ENCODE measurements around the gene TBX5.
"Not testable (repeated sequence)": the region's sequence is repeated elsewhere in the genome, so short reads cannot be mapped to it uniquely, and the experiment has no call there.

The TBX5 gene

DNA sequence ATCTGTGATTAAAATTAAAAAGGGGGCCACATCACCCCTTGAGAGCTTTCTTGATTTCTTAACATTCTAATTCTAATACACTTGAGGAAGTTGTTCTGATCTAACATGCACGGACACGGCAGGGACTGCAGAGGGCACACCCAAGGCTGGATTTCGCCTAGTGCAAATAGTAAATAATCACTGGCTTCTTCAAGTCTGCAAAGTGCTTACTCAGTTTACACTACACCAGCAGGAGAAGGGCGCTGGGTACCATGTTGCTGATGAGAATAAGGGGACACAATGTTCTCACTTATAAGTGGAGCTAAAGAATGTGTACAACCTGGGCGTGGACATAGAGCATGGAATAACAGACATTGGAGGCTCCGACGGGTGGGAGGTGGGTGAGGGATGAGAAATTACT lies 34.2 kb downstream of the TBX5 start:
- DNase-seq (ENCODE audit: low read depth in 2 of 2) = no peak

DNA sequence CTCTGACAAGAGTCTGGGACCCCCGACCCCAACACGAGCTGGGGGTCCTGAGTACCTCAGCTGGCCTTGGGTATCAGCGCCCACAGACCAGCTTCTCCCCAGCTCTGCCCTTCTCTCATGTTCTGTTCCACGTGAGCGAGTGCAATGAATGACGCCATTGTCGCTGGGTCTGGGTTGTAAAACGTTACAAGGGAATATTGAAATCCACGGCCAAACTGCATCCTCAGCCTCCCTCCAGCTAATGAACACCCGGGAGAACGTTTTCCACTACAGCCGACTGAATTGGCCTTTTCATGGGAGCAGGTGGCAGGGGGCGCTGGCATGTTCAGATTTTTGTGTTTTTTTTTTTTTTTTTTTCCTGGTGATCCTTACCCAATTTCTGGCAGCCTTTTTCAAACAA lies 34.7 kb downstream of the TBX5 start:
- no peak for DNase-seq (ENCODE audit: low read depth in 2 of 2)

DNA sequence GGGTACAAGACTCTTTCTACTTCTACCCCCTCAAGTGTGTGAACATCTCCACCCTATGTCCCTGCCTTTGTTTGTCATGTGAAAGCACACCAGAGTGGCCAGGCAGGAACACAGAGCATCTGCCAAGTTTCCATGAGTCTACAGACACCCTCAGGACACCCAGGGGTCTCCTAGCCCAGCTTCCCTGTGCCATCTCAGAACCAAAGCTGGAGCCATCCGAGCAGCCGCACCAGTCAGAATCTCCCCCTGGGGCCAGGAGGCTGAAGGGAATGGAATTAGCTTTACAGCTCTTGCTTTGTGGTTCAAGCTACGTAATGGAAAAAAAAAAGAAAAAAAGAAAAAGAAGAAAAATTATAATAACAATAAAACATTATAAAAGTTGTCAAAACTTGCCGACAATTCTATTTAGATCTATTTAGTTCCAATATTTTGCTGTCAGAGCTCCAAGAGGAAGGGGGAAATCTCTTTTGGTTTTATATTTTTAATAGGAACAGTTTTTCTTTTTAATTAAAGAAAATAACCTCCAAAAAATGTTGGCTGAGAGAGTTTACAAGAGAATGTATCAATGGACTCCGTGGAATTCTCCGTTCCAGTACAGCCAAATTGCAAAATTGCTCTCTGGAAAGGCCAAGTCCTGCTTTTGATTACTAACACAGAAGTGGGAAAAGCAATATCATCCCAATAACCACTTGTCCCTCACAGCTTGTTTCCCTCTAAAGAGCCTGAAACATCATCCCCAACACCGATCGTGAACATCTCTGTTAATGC lies 37.1 kb downstream of the TBX5 start:
- no peak for DNase-seq (ENCODE audit: low read depth in 2 of 2)

DNA sequence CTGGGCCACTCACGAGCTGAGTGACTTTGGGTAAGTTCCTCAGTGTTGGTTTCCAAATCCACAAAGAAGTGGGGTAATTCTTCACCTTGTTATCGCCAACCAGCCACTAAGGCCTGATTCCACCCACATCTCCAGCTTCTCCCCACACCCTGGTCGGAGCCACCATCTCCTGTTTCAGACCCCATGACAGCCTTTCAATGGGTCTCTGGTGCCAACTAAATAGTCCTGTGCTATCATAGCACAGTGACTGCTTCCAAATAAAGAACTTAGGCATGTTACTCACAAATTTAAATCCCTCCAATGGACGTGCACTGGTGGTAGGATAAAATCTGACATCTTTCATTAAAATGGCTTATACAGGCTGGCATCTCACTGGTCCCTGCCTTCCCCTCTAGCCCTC lies 44.0 kb downstream of the TBX5 start:
- no peak for DNase-seq (ENCODE audit: low read depth in 2 of 2)

DNA sequence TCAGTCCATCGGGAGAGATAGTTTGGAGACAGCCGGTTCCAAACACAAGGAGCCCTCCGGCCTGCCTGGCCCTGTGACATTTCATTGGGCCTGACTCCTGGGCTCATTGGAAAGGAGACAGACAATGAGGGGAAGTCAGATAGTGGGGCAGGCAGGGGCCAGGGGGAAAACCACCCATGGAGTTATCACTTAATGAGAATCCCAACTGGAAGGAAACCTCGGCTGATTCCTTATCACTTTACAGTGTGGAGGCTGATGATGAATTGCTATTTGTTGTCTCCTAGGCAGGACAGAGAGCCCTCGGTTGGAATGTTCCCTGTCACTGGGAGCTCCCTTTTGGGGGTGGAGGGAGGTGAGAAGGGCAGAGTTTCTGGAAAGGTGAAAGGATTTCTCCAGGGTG lies 44.4 kb downstream of the TBX5 start:
- DNase-seq (ENCODE audit: low read depth in 2 of 2) = no peak

DNA sequence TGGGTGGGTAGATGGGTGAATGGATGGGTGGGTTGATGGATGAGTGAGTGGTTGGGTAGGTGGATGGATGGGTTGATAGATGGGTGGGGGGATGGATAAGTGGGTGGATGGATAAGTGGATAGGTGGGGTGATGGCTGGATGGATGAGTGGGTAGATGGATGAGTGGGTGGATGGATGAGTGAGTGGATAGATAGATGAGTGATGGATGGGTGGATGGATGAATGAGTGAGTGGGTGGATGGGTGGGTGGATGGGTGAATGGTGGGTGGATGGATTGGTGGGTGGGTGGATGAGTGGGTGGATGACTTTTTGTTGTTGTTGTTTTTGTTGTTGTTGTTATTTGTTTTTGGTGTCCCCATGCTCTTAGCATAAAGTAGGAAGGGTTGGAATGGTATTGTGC lies 45.5 kb downstream of the TBX5 start:
- DNase-seq (ENCODE audit: low read depth in 2 of 2) = no peak

DNA sequence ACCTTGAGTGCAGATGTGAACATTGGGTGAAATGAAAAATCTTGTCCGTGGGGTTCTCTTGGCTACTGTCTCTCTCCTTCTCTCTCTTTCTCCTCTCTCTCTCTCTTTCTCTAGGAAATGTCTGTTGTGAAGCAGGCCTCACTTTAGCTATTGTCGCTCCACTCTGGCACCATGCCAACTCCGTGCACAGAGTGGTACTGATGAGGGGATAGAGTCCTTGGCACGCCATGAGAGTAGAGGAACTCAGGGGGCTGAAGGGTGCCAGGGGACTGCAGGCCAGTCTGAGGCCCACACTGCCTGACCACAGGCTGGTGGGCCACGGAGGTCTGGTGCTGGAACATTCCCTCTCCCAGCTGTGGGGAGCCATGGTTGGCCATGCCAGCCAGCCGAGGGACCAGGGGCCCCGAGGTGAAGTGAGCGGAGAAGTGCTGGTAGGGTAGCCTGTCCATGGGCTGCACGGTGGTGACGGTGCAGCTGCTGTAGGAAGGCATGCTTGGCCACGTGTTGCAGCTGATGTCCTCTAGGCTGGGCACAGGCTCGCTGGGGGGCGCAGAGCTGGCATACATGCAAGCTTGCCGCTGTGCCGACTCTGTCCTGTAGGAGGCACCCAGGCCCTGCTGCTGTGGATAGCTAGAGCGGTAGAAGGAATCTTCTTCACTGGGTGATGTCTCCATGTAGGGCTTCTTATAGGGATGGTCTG lies 50.4 kb downstream of the TBX5 start:
- no peak for DNase-seq (ENCODE audit: low read depth in 2 of 2)

DNA sequence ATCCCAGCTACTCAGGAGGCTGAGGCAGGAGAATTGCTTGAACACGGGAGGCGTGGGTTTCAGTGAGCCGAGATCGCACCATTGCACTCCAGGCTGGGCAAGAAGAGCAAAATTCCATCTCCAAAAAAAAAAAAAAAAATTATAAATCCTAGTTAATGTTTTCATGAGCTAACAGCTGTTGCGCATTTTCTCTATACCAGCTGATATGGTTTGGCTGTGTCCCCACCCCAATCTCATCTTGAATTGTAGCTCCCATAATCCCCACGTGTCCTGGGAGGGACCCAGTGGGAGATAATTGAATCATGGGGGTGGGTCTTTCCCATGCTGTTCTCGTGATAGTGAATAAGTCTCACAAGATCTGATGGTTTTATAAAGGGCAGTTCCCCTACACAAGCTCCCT lies 56.7 kb downstream of the TBX5 start:
- not testable (repeated sequence) for DNase-seq (ENCODE audit: low read depth in 2 of 2)

DNA sequence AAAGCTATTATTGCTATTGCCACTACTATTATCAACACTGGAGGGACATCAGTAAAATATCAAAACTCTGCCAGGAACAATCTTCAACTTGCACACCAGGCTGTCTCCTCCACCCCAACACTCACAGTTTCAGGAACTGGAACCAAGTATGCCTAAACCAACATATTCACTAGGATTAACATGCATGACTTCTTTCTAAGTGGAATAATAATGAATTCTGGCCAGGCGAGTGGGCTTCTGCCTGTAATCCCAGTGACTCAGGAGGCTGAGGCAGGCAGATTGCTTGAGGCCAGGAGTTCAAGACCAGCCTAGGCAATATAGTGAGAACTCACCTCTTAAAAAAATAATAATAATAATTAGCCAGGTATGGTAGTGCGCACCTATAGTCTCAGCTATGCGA lies 58.1 kb downstream of the TBX5 start:
- DNase-seq (ENCODE audit: low read depth in 2 of 2) = no peak

DNA sequence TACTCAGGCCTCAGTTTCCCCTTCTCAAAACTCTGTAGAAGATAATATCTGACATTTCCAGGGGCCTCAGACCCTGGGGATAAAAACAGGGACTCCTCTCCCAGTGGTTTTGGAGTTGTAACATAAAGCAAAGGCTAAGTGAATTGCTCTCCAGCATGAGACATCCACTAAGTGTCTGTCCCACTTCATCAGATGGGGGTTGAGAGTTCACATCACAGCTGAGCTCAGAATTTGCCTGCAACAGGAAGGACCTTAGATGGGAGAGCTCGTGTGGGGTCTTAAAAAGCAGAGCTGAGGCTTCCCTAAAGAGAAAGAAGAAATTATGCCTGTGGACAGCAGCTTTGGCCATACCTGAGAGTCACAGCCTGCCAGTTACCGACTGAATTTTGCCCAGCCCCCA lies 61.1 kb downstream of the TBX5 start:
- DNase-seq (ENCODE audit: low read depth in 2 of 2) = no peak

DNA sequence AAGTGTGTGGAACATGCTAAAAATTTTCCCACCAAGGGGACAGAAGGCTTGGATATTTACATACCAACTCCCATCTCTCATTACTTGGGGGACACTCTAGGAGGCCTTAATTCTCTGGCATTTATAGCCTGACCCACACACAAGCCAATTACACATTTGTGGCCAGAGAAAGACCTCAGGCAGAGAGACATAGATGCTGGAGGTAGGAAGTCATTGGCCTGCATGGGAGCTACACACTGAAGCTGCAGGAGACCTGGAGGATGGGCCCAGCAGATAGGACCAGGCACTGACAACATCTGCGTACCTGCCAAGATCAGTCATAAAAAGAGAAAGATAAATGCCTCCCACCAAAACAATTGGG lies 61.7 kb downstream of the TBX5 start:
- no peak for DNase-seq (ENCODE audit: low read depth in 2 of 2)

DNA sequence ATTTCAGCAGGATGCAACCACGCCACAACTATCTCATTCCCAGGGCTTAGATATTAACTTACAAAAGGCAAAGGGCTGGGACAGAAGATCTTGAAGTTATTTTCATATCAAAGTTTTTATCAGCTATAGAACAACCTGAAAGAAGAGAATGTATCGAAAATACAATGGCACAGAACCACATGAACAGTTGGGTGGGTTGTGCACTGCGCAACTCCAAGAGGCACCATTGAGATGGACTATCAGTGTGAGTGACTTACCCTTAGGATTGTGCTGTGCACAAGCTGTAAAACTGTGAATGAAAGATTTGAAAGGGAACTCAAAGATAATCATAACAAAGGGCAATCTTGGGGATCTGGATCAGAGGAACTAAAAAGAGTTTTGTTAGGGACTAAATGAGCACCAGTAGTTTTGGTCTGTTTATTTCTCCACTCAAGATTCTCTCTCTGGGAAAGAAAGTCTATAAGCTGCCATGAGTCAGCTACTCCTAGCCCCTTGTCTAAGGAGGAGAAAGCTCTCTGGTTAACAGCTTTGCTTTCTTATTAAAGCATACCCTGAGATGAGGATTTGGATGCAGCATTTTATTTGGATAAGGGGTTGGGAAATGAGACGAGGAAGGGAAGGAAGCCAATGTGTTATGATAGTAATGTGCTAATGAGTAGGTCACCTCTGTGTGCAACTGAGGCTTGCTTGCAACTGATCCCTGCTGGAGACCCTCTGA lies 62.2 kb downstream of the TBX5 start:
- no peak for DNase-seq (ENCODE audit: low read depth in 2 of 2)

DNA sequence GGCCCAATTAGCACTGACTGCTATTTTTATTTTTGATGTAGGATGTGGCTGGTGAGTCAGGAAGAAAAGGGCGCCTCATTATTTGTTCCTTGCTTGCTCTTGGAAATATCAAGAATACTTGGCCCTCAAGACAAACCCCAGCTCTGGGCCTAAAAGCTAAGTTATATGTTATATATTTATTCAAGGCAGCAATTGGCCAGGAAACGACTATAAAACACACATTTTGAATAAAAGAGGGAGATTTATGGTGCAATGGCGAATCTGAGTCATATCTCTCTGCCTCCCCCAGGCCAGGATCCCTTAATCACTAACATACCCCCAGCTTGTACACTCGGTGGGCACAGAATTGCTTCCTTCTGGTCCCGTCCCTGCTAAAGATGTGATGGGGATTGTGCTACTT lies 63.3 kb downstream of the TBX5 start:
- no peak for DNase-seq (ENCODE audit: low read depth in 2 of 2)

DNA sequence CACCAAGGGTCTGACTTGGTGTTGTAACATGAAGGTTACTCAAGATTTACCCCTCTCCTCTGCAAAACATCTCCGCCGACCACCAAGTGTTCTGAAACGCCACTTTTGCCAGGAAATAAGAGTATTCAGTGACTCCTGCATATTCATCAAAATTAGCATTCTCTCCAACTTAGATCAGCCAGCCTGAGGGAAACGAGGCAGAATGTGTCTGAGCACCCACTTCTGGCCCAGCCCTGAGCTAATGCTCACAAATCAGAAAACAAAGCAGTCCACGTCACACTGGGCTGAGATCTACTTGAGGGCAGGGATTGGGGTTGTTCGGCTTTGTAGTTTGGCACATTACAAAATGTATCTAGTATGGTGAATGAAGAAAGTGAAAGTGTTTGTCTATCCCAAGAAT lies 64.3 kb downstream of the TBX5 start:
- no peak for DNase-seq (ENCODE audit: low read depth in 2 of 2)

DNA sequence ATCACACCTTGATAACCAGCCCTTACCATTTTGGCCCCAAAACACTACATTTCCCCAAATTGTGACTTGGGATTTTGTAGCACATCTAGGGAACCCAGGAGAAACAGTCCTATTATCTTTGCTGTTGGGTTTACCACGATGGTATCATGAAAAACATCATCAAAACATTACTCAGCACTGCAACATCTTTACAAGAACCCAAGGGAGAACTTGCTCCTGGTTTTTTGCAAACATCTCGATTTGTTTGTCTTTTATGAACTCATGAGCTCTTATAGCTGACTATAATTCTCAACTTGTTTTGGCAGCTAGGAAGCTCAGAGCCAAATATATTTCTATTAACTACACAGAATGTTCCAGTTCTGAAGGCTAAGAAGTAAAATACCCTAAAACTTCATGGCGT lies 65.7 kb downstream of the TBX5 start:
- DNase-seq (ENCODE audit: low read depth in 2 of 2) = no peak

DNA sequence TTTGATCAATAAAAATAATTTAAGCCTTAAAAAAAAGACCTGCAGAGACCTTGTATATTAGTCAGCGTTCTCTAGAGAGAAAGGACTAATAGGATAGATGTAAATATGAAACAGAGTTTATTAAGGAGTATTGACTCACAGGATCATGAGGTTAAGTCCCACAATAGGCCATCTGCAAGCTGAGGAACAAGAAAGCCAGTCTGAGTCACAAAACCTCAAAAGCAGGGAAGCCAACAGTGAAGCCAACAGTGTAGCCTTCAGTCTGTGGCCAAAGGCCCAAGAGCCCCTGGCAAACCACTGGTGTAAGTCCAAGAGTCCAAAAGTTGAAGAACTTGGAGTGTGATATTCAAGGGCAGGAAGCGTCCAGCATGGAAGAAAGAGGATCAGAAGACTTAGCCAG lies 66.3 kb downstream of the TBX5 start:
- no peak for DNase-seq (ENCODE audit: low read depth in 2 of 2)

DNA sequence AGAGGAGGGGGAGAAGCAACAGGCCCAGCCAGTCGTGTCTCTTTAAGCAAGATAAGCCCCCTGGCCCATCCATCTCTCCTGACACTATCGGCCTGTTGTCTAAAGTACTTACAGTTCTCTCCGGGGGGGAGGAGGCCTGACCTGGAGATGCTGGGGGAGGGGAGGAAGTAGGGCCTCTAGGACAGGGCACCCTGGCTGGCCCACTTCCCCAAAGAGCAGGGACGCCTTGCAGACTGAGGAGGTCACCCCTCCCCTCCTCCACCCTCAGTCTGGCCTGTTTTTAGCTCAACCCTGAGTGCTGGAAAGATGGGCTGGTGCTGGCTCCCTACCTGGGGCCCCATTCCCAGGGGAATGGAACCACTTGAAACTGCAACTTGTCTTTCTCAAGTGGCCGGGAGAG lies 70.3 kb downstream of the TBX5 start:
- no peak for DNase-seq (ENCODE audit: low read depth in 2 of 2)

DNA sequence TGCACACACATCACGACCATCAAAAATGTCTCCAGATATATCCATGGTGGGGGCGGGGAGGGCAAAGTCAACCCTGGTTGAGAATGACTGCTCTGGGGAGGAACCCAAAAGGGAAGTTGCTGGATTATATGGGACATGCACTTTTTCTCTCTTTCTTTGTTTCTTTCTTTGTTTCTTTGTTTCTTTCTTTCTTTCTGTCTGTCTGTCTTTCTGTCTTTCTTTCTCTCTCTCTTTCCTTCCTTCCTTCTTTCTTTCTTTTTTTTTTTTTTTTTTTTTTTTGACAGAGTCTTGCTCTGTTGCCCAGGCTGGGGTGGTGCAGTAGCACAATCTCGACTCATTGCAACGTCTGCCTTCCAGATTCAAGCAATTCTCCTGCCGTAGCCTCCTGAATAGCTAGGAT lies 71.5 kb downstream of the TBX5 start:
- no peak for DNase-seq (ENCODE audit: low read depth in 2 of 2)

DNA sequence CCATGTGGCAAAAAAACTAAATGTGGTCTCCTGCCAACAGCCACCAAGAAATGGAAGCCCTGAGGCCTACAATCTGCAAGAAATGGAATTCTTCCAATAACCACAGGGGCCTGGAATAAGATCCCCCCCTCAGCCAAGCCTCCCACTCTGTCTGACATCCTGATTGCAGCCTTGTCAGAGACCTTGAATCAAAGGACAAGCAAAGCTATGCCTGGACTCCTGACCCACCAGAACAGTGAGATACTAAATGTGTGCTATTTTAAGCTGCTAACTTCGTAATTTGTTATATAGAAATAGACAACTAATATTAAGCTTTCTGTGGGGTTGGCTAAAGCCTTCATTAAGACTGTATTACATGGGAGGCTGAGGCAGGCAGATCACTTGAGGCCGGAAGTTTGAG lies 77.7 kb downstream of the TBX5 start:
- no peak for DNase-seq (ENCODE audit: low read depth in 2 of 2)

DNA sequence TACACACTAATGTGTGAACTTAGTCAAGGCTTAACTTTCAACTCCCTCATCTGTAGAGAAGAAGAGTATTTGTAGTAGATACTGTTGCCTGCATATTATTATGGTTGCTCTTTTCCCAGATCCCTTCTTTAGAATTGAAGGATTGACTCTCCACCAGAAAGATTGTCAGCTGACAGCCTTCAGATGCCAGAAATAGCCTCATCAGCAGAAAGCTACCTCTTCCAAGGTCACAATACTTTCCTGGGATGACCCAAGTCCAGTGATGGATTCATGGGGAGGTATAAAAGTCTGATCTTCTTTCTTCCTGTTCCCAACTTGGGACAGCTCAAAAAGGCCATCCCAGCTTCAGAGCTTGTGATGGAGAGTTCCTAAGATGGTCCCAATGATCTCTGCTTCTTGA lies 78.2 kb downstream of the TBX5 start:
- DNase-seq (ENCODE audit: low read depth in 2 of 2) = no peak

DNA sequence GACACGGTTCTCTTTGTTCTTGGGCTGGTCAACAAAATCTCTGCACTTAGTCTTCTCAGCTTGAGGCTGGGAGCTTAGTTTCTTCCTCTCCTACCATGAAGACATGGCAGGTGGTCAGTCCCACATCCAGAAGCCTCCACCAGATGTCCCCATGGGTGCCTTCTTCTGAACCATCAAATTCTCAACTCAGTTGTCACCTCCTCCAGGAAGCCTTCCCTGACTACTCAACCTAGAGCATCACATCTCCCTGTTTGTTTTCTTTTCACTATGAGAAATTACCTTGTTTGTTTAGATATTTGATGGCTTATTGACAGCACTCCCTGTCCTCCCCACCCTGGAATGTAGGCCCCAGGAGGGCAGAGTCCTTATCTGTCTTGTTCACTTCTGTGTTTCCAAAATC lies 84.4 kb downstream of the TBX5 start:
- DNase-seq (ENCODE audit: low read depth in 2 of 2) = no peak

DNA sequence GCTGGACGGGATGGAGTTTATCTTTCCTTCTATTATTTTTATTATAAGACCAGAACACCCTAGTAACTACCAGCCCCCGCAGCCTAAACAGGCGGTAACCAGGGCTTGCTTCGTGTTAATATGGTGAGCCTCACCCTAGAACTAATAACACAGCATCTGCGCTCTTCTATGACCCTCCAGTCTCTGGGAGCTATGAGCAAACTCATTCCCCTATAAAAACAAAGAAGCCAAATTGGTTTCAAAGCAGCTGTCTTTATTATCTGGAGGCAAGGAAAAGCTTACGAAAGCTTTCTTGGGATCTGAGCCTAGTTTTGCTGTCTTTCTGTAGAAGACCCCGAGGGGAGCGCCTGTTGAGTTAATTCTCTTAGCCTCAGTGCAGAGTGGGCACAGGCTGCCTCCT lies 85.0 kb downstream of the TBX5 start:
- DNase-seq (ENCODE audit: low read depth in 2 of 2) = no peak

DNA sequence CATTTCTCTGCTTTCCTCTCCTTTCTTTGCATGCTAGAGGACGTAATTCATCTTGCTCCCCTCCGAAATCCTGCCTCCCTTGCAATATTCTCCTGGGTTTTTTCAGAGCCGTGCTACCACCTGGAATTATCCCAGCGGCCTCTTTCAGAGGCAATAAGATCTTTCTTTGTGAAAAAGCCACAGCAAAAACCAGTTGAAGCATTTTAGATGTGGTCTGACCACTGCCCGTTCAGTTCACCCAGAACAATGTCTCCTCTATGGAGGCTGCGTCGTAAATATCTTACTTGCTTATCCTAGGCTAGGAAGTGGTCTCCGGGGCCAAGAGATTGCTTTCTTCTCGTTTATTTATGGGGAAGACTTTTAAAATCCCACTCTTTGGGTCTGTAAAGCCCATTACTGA lies 85.8 kb downstream of the TBX5 start:
- DNase-seq (ENCODE audit: low read depth in 2 of 2) = no peak

Data from stimulated activated CD4-positive, alpha-beta T cell treated with anti-CD3 and anti-CD28 coated beads, Interleukin-1b, Interleukin-23, amount 100 ng/mL, for 1 hour (primary cell).